ENCODE data around the gene CNTN4.

Gene CNTN4

DNA sequence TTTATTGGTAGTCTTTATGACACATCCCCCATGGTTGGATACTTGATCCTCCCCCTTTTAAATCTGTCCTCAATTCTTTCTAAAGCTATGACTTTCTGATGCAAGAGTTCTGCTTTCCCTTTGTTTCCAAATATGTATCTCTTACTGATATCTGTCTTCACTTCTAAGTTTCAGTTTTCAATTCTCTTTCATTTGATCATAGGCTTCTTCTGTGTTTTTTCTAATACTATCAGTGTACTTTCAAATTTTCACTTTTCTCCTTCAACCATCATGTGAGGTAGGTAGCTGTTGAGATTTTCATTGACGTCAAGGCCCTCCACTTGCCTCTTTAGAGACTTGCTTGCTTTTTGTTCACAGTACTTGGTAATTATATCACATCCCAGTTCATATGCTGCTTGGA, 436.5 kb downstream of the CNTN4 start:
- no peaks in the 10 kb centered on the region for H3K79me2 ChIP-seq (ENCODE audit: insufficient read depth, low read length)
- H3K4me3 ChIP-seq (ENCODE audit: low read depth in 1 of 2, low read length in 2 of 2), result no peak overlapping the region
- H3K27ac ChIP-seq (ENCODE audit: low read length), result no peak overlapping the region
- no peak overlapping the region for H3K9ac ChIP-seq (ENCODE audit: low read depth, low read length)
- TF ChIP-seq, protein P1, sequence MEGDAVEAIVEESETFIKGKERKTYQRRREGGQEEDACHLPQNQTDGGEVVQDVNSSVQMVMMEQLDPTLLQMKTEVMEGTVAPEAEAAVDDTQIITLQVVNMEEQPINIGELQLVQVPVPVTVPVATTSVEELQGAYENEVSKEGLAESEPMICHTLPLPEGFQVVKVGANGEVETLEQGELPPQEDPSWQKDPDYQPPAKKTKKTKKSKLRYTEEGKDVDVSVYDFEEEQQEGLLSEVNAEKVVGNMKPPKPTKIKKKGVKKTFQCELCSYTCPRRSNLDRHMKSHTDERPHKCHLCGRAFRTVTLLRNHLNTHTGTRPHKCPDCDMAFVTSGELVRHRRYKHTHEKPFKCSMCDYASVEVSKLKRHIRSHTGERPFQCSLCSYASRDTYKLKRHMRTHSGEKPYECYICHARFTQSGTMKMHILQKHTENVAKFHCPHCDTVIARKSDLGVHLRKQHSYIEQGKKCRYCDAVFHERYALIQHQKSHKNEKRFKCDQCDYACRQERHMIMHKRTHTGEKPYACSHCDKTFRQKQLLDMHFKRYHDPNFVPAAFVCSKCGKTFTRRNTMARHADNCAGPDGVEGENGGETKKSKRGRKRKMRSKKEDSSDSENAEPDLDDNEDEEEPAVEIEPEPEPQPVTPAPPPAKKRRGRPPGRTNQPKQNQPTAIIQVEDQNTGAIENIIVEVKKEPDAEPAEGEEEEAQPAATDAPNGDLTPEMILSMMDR (IDR thresholded peaks at IDR 0.05; ENCODE audit: borderline replicate concordance, extremely low read depth, low read length, poor library complexity, severe bottlenecking), result no peak
- no peak for TF ChIP-seq EZH2 (IDR thresholded peaks at IDR 0.05; ENCODE audit: borderline replicate concordance, low read depth, low read length, severe bottlenecking)
- no peaks in the 10 kb centered on the region for H3K36me3 ChIP-seq (ENCODE audit: insufficient read depth, low read length)
- H3K27me3 ChIP-seq (ENCODE audit: insufficient read depth, low read length, poor library complexity), result no peaks in the 10 kb centered on the region
- ATAC-seq (ENCODE audit: insufficient read depth, low read depth) (no peak), DNase-seq (no peak)
- no peaks in the 10 kb centered on the region for H3K4me1 ChIP-seq (ENCODE audit: insufficient read depth, low read length)
- H4K20me1 ChIP-seq (ENCODE audit: insufficient read depth, low read length), result no peaks in the 10 kb centered on the region
- no peaks in the 10 kb centered on the region for H3K9me3 ChIP-seq (ENCODE audit: insufficient read depth, low read length, severe bottlenecking)
- H2AFZ ChIP-seq (ENCODE audit: low read depth, low read length), result no peak overlapping the region
- H3K4me2 ChIP-seq (ENCODE audit: insufficient read depth, low read length), result no peak overlapping the region

DNA sequence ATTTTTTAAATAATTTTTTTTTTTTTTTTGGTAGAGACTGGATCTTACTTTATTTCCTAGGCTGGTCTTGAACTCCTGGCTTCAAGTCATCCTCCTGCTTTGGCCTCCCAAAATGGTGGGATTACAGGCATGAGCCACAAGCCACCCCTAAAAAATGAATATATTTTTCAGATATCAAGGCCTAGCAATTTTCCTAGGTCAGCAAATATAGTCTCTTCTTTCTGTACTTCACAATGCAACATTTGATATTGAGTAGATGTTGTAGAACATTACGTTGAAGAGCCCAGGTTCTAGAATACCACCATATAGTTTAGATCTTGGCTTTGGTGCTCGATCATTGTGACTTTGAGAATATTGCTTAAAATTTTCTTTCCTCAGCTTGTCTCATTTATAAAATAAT, 437.9 kb downstream of the CNTN4 start:
- no peaks in the 10 kb centered on the region for H3K79me2 ChIP-seq (ENCODE audit: insufficient read depth, low read length)
- TF ChIP-seq, protein P1 (IDR thresholded peaks at IDR 0.05; ENCODE audit: borderline replicate concordance, extremely low read depth, low read length, poor library complexity, severe bottlenecking), result no peak
- no peak for TF ChIP-seq EZH2 (IDR thresholded peaks at IDR 0.05; ENCODE audit: borderline replicate concordance, low read depth, low read length, severe bottlenecking)
- ATAC-seq (ENCODE audit: insufficient read depth, low read depth), result no peak
- no peak for DNase-seq
- no peak overlapping the region for H3K9ac ChIP-seq (ENCODE audit: low read depth, low read length)
- H3K9me3 ChIP-seq (ENCODE audit: insufficient read depth, low read length, severe bottlenecking), result no peaks in the 10 kb centered on the region
- no peak overlapping the region for H3K27ac ChIP-seq (ENCODE audit: low read length)
- no peak overlapping the region for H2AFZ ChIP-seq (ENCODE audit: low read depth, low read length)
- no peaks in the 10 kb centered on the region for H3K27me3 ChIP-seq (ENCODE audit: insufficient read depth, low read length, poor library complexity)
- H3K36me3 ChIP-seq (ENCODE audit: insufficient read depth, low read length), result no peaks in the 10 kb centered on the region
- no peaks in the 10 kb centered on the region for H4K20me1 ChIP-seq (ENCODE audit: insufficient read depth, low read length)
- H3K4me3 ChIP-seq (ENCODE audit: low read depth in 1 of 2, low read length in 2 of 2), result no peak overlapping the region
- no peaks in the 10 kb centered on the region for H3K4me1 ChIP-seq (ENCODE audit: insufficient read depth, low read length)
- no peak overlapping the region for H3K4me2 ChIP-seq (ENCODE audit: insufficient read depth, low read length)

DNA sequence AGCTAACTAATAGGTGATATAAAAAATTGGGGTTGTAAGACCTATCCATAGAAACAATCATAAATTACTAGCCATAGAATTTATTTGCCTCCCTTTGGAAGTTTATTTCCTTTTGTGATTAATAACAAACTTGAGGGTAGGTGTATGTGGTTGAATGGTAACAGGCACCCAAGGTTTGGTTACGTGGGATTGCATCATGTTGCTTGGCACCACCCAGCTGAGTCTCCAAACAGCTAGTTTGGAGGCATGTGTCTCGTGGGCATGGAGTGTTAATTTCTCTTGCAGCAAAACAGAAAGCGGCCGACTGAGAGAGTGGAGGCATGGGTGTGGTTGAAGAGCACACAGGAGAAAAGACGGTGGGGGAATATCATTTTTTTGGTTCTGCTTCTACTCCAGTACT, 441.4 kb downstream of the CNTN4 start:
- Histone ChIP-seq H2AFZ (ENCODE audit: low read depth, low read length) (no peak overlapping the region), H3K27me3 (ENCODE audit: insufficient read depth, low read length, poor library complexity) (no peaks in the 10 kb centered on the region), H3K4me3 (ENCODE audit: low read depth in 1 of 2, low read length in 2 of 2) (no peak overlapping the region), H3K9ac (ENCODE audit: low read depth, low read length) (no peak overlapping the region), H3K4me1 (ENCODE audit: insufficient read depth, low read length) (no peaks in the 10 kb centered on the region), H3K9me3 (ENCODE audit: insufficient read depth, low read length, severe bottlenecking) (no peaks in the 10 kb centered on the region), H3K4me2 (ENCODE audit: insufficient read depth, low read length) (no peak overlapping the region), H3K79me2 (ENCODE audit: insufficient read depth, low read length) (no peaks in the 10 kb centered on the region), H3K27ac (ENCODE audit: low read length) (no peak overlapping the region), H3K36me3 (ENCODE audit: insufficient read depth, low read length) (no peaks in the 10 kb centered on the region), H4K20me1 (ENCODE audit: insufficient read depth, low read length) (no peaks in the 10 kb centered on the region)
- ATAC-seq (ENCODE audit: insufficient read depth, low read depth) (no peak), DNase-seq (peak; percentile 6)
- TF ChIP-seq, protein P1 (IDR thresholded peaks at IDR 0.05; ENCODE audit: borderline replicate concordance, extremely low read depth, low read length, poor library complexity, severe bottlenecking), result no peak
- no peak for TF ChIP-seq EZH2 (IDR thresholded peaks at IDR 0.05; ENCODE audit: borderline replicate concordance, low read depth, low read length, severe bottlenecking)

DNA sequence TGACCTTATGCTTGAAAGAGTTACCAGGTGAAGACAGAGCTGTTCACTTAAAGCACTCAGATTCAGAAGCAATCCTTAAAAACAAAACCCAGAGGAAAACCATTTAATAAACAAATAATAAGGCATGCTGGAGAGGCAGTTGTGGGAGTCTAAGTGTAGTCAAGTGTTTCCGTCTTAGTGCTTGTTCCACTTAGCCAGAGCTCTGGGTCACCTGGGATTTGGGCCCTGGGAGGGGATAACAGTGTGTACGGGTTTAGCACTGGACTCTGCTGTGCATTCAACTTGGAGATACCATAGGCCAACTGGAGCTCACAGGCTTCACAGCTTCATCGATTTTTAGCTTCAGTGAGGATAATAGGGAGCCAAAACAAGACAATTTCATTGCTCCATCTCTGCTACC, 444.6 kb downstream of the CNTN4 start:
- DNase-seq, result no peak
- no peak overlapping the region for H3K9ac ChIP-seq (ENCODE audit: low read depth, low read length)
- H3K36me3 ChIP-seq (ENCODE audit: insufficient read depth, low read length), result no peaks in the 10 kb centered on the region
- no peak for ATAC-seq (ENCODE audit: insufficient read depth, low read depth)
- no peaks in the 10 kb centered on the region for H4K20me1 ChIP-seq (ENCODE audit: insufficient read depth, low read length)
- H3K4me2 ChIP-seq (ENCODE audit: insufficient read depth, low read length), result no peak overlapping the region
- H3K4me1 ChIP-seq (ENCODE audit: insufficient read depth, low read length), result no peaks in the 10 kb centered on the region
- H3K4me3 ChIP-seq (ENCODE audit: low read depth in 1 of 2, low read length in 2 of 2), result no peak overlapping the region
- H2AFZ ChIP-seq (ENCODE audit: low read depth, low read length), result no peak overlapping the region
- H3K27ac ChIP-seq (ENCODE audit: low read length), result no peak overlapping the region
- H3K27me3 ChIP-seq (ENCODE audit: insufficient read depth, low read length, poor library complexity), result no peaks in the 10 kb centered on the region
- TF ChIP-seq, protein P1 (IDR thresholded peaks at IDR 0.05; ENCODE audit: borderline replicate concordance, extremely low read depth, low read length, poor library complexity, severe bottlenecking), result no peak
- no peak for TF ChIP-seq EZH2 (IDR thresholded peaks at IDR 0.05; ENCODE audit: borderline replicate concordance, low read depth, low read length, severe bottlenecking)
- H3K9me3 ChIP-seq (ENCODE audit: insufficient read depth, low read length, severe bottlenecking), result no peaks in the 10 kb centered on the region
- no peaks in the 10 kb centered on the region for H3K79me2 ChIP-seq (ENCODE audit: insufficient read depth, low read length)

All from DND-41 (cell line).